SK-N-SH (cell line): ENCODE measurements around the gene ADISSP. TPM values are rescaled to one million over a fixed set of nuclear protein-coding genes. Genes with fewer than 3 reads are reported as not detected.

Source experiments
- CTCF ChIA-PET: fragments of 300-600, 350-600 bp; formaldehyde crosslinking; extraction: SDS; loops from one replicate; lab custom pipeline; 2021; lab: Yijun Ruan, JAX
- POLR2A ChIA-PET: fragments of 350-600 bp; sonication (Branson Sonifier 250); formaldehyde crosslinking; extraction: SDS; loops from one replicate; lab custom pipeline; 2020; ENCODE audit warnings: antibody characterized with exemption, inconsistent platforms; lab: Yijun Ruan, JAX
- DNase-seq: peaks from one replicate; pipeline ENCODE4 v3.0.0; 2012
- H2AFZ ChIP-seq: fragments of 200-600 bp; sonication (generic); 2 replicates; pipeline ENCODE4 v1.8.1; 2016; ENCODE audit warnings: antibody characterized with exemption, mild to moderate bottlenecking, low read depth
- H3F3A ChIP-seq: fragments of 200-600 bp; sonication (generic); replicated peaks from 2 replicates; pipeline ENCODE3; 2016; ENCODE audit warnings: antibody characterized with exemption, mild to moderate bottlenecking; ENCODE audit not compliant: insufficient read depth
- H3K27ac ChIP-seq, 2 experiments: fragments of 200-500 bp in 1 of 2; fragments of 200-600 bp in 1 of 2; sonication (Bioruptor generic) in 1 of 2; sonication (generic), shearing (Covaris generic) in 1 of 2; 2 replicates each; pipeline versions ENCODE4 v1.5.1 to v1.6.1; 2014 to 2016; ENCODE audit warnings: low read depth in 2 of 2, inconsistent platforms in 1 of 2, low read length in 1 of 2, mild to moderate bottlenecking in 1 of 2, mixed read lengths in 1 of 2
- H3K27me3 ChIP-seq: fragments of 200-600 bp; sonication (generic), shearing (Covaris generic); 2 replicates; pipeline ENCODE4 v1.6.1; 2016; ENCODE audit warnings: mixed run types; ENCODE audit not compliant: insufficient read depth
- H3K36me3 ChIP-seq, 2 experiments: fragments of 200-500 bp in 1 of 2; fragments of 200-600 bp in 1 of 2; sonication (Bioruptor generic) in 1 of 2; sonication (generic) in 1 of 2; replicated peaks in 1 of 2; 2 replicates each; pipeline versions ENCODE3 to v1.5.1; 2014 to 2016; ENCODE audit warnings: low read length in 1 of 2, mild to moderate bottlenecking in 1 of 2; ENCODE audit not compliant: insufficient read depth in 2 of 2, control insufficient read depth in 1 of 2
- H3K4me1 ChIP-seq, 2 experiments: fragments of 200-500 bp in 1 of 2; fragments of 200-600 bp in 1 of 2; sonication (Bioruptor generic) in 1 of 2; sonication (generic), shearing (Covaris generic) in 1 of 2; 2 replicates each; pipeline versions ENCODE4 v1.5.1 to v1.6.1; 2014 to 2016; ENCODE audit warnings: low read depth in 1 of 2, low read length in 1 of 2, mixed run types in 1 of 2; ENCODE audit not compliant: insufficient read depth in 2 of 2, control insufficient read depth in 1 of 2
- H3K4me2 ChIP-seq: fragments of 200-600 bp; sonication (generic), shearing (Covaris generic); 2 replicates; pipeline ENCODE4 v1.6.1; 2017; ENCODE audit warnings: mixed run types
- H3K4me3 ChIP-seq, 2 experiments: fragments of 200-500 bp in 1 of 2; fragments of 200-600 bp in 1 of 2; sonication (Bioruptor generic) in 1 of 2; sonication (generic), shearing (Covaris generic) in 1 of 2; 2 replicates each; pipeline versions ENCODE4 v1.5.1 to v1.8.1; 2014 to 2016; ENCODE audit warnings: low read depth in 2 of 2, inconsistent platforms in 1 of 2, low read length in 1 of 2, mild to moderate bottlenecking in 1 of 2, mixed read lengths in 1 of 2, moderate library complexity in 1 of 2
- H3K79me2 ChIP-seq: fragments of 200-600 bp; sonication (generic); 2 replicates; pipeline ENCODE4 v1.8.1; 2017; ENCODE audit warnings: mild to moderate bottlenecking; ENCODE audit not compliant: insufficient read depth
- H3K9ac ChIP-seq: fragments of 200-600 bp; sonication (generic); 2 replicates; pipeline ENCODE4 v1.6.1; 2017; ENCODE audit warnings: mixed run types
- H3K9me2 ChIP-seq: fragments of 200-600 bp; sonication (generic); 2 replicates; pipeline ENCODE4 v1.6.1; 2017; ENCODE audit warnings: mixed run types
- H3K9me3 ChIP-seq: fragments of 200-600 bp; sonication (generic); 2 replicates; pipeline ENCODE4 v1.6.1; 2017; ENCODE audit warnings: mixed run types, mild to moderate bottlenecking, moderate library complexity
- H4K20me1 ChIP-seq: fragments of 200-600 bp; sonication (generic); 2 replicates; pipeline ENCODE4 v1.6.1; 2017; ENCODE audit warnings: mild to moderate bottlenecking, mixed run types; ENCODE audit not compliant: insufficient read depth
- CHD2 ChIP-seq: fragments of 150-350 bp; IDR thresholded peaks from 2 replicates; pipeline ENCODE4 v1.6.1; 2018; ENCODE audit warnings: low read length; ENCODE audit not compliant: partially characterized antibody
- CTCF ChIP-seq: fragments of 200-600 bp; sonication (generic); IDR thresholded peaks from 2 replicates; pipeline ENCODE4 v1.6.1; 2017; ENCODE audit warnings: antibody characterized with exemption, mild to moderate bottlenecking, moderate library complexity
- FOSL2 ChIP-seq: IDR thresholded peaks from 2 replicates; pipeline ENCODE4 v1.4.0; 2012; ENCODE audit warnings: low read depth, mild to moderate bottlenecking, moderate library complexity, borderline replicate concordance
- GABPA ChIP-seq: IDR thresholded peaks from 2 replicates; pipeline ENCODE4 v1.4.0; 2012; ENCODE audit warnings: low read depth, mild to moderate bottlenecking
- GATA2 ChIP-seq: sonication (generic); formaldehyde crosslinking; IDR thresholded peaks from 2 replicates; pipeline ENCODE4 v1.5.0; 2020; ENCODE audit warnings: mild to moderate bottlenecking, missing genetic modification reagents
- MAX ChIP-seq: IDR thresholded peaks from 2 replicates; pipeline ENCODE4 v1.4.0; 2012; ENCODE audit warnings: low read depth
- PBX3 ChIP-seq: IDR thresholded peaks from 2 replicates; pipeline ENCODE4; 2012
- RAD21 ChIP-seq: IDR thresholded peaks from 2 replicates; pipeline ENCODE4 v1.6.1; 2012; ENCODE audit warnings: mild to moderate bottlenecking, low read length
- RCOR1 ChIP-seq: fragments of 150-350 bp; IDR thresholded peaks from 2 replicates; pipeline ENCODE4 v1.6.1; 2017; ENCODE audit warnings: antibody characterized with exemption, low read length
- TCF12 ChIP-seq: IDR thresholded peaks from 2 replicates; pipeline ENCODE4 v1.4.0; 2012
- ZBTB33 ChIP-seq: IDR thresholded peaks from 2 replicates; pipeline ENCODE4 v1.4.0; 2012; ENCODE audit warnings: low read depth, borderline replicate concordance
- WGBS: methylation state at CpG from one replicate; pipeline ENCODE4 v1.1.6; 2017; ENCODE audit warnings: low lambda C conversion rate; 5-methylcytosine and 5-hydroxymethylcytosine counted together
- polyA plus RNA-seq, 3 experiments: library from polyadenylated mRNA; depleted of rRNA; stranded (reverse); fragments of >200 nt; gene quantifications; 2 replicates each; pipeline ENCODE4 v1.2.3, GENCODE V29; 2012

ADISSP gene
- polyA plus RNA-seq, 1 of the 3 experiments (the other 2 are of a cell fraction), result 73.9 TPM

- CTCF ChIA-PET, result interaction anchor here (0.6 to 3.5 kb wide), 9 partner anchors 10 to 78 kb away, joined by 3 to 25 read pairs (median 6); no protein-coding TSS in a partner anchor
- no peaks in the 10 kb centered on the region for H3K9me3 ChIP-seq
- no peak for TF ChIP-seq CHD2
- no peak for TF ChIP-seq RAD21
- no peak for TF ChIP-seq ZBTB33
- TF ChIP-seq FOSL2, result no peak
- TF ChIP-seq CTCF, result no peak
- no peak for TF ChIP-seq TCF12
- no peak for TF ChIP-seq RCOR1
- no peak for TF ChIP-seq PBX3
- TF ChIP-seq GATA2, result no peak
- no peak for TF ChIP-seq GABPA
- TF ChIP-seq MAX, result no peak
- TF ChIP-seq, all 33 proteins: peak for 0
- Histone ChIP-seq H3K9me2 (no peaks in the 10 kb centered on the region), H3K36me3 (no peaks in the 10 kb centered on the region), H3K9ac (no peak overlapping the region), H4K20me1 (no peaks in the 10 kb centered on the region), H3K79me2 (no peaks in the 10 kb centered on the region), H3K27me3 (no peaks in the 10 kb centered on the region), H2AFZ (no peak overlapping the region), H3K4me2 (no peak overlapping the region), H3K27ac (no peak overlapping the region), H3K4me1 (peaks cover 0 to 25% of the 10 kb centered on the region in 2 experiments; a peak in 1 of 4 replicates), H3F3A (no peaks in the 10 kb centered on the region), H3K4me3 (no peak overlapping the region)
- DNase-seq, result no peak
- POLR2A ChIA-PET, result no interaction called here
- 84% methylated on average over 11 of the region's 15 CpGs for WGBS
These were observed 26.8 kb downstream of the ADISSP start for GRCh38 chr20:3740615-3741301.
